ENCODE measurements around the gene GALNT12. TPM values are rescaled to one million over a fixed set of nuclear protein-coding genes. Genes with fewer than 3 reads are reported as not detected.

Gene GALNT12
- total RNA-seq, 1 donor from 2014 or later = 0.55 TPM

DNA sequence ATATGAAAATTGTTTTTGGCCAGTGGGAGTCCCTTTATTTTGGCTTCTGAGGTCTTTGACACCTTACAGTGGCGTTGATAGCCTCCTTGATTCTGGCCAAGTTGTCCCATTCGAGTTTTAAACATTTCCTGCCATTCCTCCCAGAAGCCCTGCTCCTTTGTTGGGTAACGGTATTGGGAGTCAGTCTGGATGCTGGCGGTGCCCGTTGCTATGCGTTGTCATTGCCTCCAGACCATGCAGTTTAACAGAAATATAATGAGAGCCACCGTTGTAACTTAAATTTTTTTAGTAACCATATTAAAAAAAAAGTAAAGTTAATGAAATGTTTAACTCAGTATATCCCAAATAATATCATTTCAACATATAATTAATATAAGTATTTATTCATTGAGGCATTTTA, 35.0 kb downstream of the GALNT12 start:
- Histone ChIP-seq H3K27me3 (ENCODE audit: low read depth) (peaks cover 8% of the 10 kb centered on the region), H3K9me3 (replicated peaks) (no peaks in the 10 kb centered on the region), H3K36me3 (no peaks in the 10 kb centered on the region), H3K27ac (replicated peaks) (no peak overlapping the region), H3K4me1 (no peaks in the 10 kb centered on the region), H3K4me3 (no peak overlapping the region)
- no peak for DNase-seq
- intact Hi-C loops (cut with micrococcal nuclease) = no loop called here
- TF ChIP-seq, protein P1, sequence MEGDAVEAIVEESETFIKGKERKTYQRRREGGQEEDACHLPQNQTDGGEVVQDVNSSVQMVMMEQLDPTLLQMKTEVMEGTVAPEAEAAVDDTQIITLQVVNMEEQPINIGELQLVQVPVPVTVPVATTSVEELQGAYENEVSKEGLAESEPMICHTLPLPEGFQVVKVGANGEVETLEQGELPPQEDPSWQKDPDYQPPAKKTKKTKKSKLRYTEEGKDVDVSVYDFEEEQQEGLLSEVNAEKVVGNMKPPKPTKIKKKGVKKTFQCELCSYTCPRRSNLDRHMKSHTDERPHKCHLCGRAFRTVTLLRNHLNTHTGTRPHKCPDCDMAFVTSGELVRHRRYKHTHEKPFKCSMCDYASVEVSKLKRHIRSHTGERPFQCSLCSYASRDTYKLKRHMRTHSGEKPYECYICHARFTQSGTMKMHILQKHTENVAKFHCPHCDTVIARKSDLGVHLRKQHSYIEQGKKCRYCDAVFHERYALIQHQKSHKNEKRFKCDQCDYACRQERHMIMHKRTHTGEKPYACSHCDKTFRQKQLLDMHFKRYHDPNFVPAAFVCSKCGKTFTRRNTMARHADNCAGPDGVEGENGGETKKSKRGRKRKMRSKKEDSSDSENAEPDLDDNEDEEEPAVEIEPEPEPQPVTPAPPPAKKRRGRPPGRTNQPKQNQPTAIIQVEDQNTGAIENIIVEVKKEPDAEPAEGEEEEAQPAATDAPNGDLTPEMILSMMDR (IDR thresholded peaks at IDR 0.05; ENCODE audit: borderline replicate concordance) = no peak

DNA sequence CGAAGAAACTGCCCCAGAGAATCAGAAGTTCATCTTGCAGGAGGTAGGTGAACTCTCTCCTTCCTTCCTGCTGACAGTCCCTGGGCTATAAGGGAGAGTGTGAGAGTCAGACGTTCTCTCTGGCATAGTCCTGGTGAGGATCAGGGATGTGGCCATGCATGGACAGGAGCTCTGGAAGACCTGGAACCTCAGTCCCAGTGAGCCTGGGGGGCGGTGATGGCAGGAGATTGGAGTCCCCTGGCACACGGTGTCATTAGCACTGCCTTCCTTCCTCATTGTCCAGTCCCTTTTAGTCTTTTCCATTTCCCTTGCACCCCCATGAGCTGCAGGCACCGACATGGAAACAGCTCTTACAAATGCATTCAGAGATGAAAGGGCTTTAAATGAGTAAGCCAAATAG, 38.6 kb downstream of the GALNT12 start:
- Histone ChIP-seq H3K36me3 (no peaks in the 10 kb centered on the region), H3K27ac (replicated peaks) (no peak overlapping the region), H3K9me3 (replicated peaks) (no peaks in the 10 kb centered on the region), H3K27me3 (ENCODE audit: low read depth) (peaks cover 8% of the 10 kb centered on the region), H3K4me1 (peaks cover 7% of the 10 kb centered on the region), H3K4me3 (no peak overlapping the region)
- intact Hi-C loops (cut with micrococcal nuclease) = no loop called here
- TF ChIP-seq, protein P1 (IDR thresholded peaks at IDR 0.05; ENCODE audit: borderline replicate concordance) = no peak
- DNase-seq = no peak

DNA sequence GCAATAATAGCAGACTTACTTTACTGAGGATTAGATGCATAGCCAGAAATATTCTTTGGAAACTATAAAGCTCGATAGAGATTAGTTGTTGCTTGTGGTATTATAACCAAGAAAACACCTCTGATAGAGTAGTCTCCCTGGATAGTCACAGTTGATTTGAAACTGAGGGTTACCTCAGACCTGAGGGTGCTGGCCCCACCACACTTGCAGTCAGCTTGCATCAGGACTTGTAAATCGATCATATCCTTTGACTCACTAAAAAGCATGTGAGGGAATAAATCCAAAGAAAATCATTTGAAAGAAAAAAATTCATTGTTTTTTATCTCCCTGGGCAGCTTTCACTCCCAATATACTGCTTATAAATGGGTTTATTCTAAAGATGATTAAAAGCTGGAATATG, 39.4 kb downstream of the GALNT12 start:
- Histone ChIP-seq H3K27ac (replicated peaks) (no peak overlapping the region), H3K9me3 (replicated peaks) (no peaks in the 10 kb centered on the region), H3K36me3 (no peaks in the 10 kb centered on the region), H3K4me1 (peaks cover 7% of the 10 kb centered on the region), H3K4me3 (no peak overlapping the region), H3K27me3 (ENCODE audit: low read depth) (peaks cover 8% of the 10 kb centered on the region)
- DNase-seq = no peak
- intact Hi-C loops (cut with micrococcal nuclease) = no loop called here
- TF ChIP-seq, protein P1 (IDR thresholded peaks at IDR 0.05; ENCODE audit: borderline replicate concordance) = no peak

DNA sequence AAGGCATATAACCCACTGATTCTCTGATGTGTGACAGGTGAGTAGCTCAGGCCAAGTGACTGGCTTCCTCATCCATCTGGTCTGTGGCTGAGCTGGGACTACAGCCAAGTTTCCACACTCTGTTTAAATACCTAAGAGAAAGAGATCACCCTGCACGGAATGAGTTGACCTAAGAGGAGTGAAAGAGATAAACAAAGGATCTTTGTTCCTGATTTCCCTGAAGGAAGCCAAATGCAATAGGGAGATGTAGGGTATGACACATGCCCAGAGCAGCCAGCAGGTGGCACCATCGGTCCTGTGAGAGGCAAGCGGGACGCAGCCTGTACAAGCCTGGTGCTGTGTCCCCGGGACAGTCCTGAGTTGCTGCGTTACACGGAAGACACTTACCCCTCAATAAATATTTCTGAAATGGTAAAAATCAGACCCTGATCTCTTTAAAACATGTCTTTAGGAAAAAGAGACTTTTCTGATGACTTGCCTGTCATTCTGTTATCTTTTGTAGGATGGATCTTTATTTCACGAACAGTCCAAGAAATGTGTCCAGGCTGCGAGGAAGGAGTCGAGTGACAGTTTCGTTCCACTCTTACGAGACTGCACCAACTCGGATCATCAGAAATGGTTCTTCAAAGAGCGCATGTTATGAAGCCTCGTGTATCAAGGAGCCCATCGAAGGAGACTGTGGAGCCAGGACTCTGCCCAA, 41.1 kb downstream of the GALNT12 start:
- Histone ChIP-seq H3K27ac (replicated peaks) (peak overlapping the region; percentile 50), H3K4me3 (peak overlapping the region; percentile 61), H3K36me3 (no peaks in the 10 kb centered on the region), H3K4me1 (peaks cover 7% of the 10 kb centered on the region), H3K27me3 (ENCODE audit: low read depth) (peaks cover 8% of the 10 kb centered on the region), H3K9me3 (replicated peaks) (no peaks in the 10 kb centered on the region)
- intact Hi-C loops (cut with micrococcal nuclease) = loop anchor here (2.0 kb wide), 1 partner anchor 292 kb away; no protein-coding TSS in a partner anchor
- DNase-seq = peak; percentile 91
- TF ChIP-seq, protein P1 (IDR thresholded peaks at IDR 0.05; ENCODE audit: borderline replicate concordance) = peak; percentile 98

DNA sequence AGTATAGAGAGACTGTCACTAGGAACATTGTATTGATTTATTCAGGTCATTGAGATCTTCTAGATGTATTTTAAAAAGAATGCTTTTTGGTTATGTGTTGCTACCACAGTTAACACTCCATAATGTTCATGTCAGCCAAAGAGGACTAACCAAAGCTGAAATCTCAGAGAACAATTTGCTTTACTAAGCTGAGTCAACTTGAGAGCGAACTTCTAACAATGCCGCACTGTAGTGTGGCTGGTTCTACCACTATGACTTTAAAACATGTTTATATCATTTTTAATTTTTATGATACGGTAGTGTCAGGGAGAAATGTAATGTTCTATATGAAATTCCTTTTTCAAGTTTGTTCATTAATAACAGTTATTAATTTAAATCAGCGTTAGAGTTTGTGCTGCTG, 42.1 kb downstream of the GALNT12 start:
- intact Hi-C loops (cut with micrococcal nuclease) = loop anchor here (2.0 kb wide), 1 partner anchor 291 kb away; no protein-coding TSS in a partner anchor
- H3K27me3 ChIP-seq (ENCODE audit: low read depth) = peaks cover 6% of the 10 kb centered on the region
- no peak for DNase-seq
- no peaks in the 10 kb centered on the region for H3K9me3 ChIP-seq (replicated peaks)
- peaks cover 7% of the 10 kb centered on the region for H3K4me1 ChIP-seq
- H3K27ac ChIP-seq (replicated peaks) = no peak overlapping the region
- no peaks in the 10 kb centered on the region for H3K36me3 ChIP-seq
- TF ChIP-seq, protein P1 (IDR thresholded peaks at IDR 0.05; ENCODE audit: borderline replicate concordance) = no peak
- no peak overlapping the region for H3K4me3 ChIP-seq
